Lower leg skin (tissue), 3 donors: ENCODE data around the gene CDC25B.

Experiments
- POLR2A ChIP-seq, 2 donors: fragments of 450-650 bp; IDR thresholded peaks; one replicate each; pipeline ENCODE4 v1.6.1; 2016 to 2017; ENCODE audit warnings: antibody characterized with exemption in 2 of 2, mild to moderate bottlenecking in 1 of 2, moderate library complexity in 1 of 2
- TF ChIP-seq, protein P1 (sequence below), 3 donors: fragments of 450-650 bp; IDR thresholded peaks; one replicate each; pipeline ENCODE4 v1.5.1; 2016; ENCODE audit warnings: antibody characterized with exemption in 3 of 3, mild to moderate bottlenecking in 3 of 3, moderate library complexity in 2 of 3

DNA sequence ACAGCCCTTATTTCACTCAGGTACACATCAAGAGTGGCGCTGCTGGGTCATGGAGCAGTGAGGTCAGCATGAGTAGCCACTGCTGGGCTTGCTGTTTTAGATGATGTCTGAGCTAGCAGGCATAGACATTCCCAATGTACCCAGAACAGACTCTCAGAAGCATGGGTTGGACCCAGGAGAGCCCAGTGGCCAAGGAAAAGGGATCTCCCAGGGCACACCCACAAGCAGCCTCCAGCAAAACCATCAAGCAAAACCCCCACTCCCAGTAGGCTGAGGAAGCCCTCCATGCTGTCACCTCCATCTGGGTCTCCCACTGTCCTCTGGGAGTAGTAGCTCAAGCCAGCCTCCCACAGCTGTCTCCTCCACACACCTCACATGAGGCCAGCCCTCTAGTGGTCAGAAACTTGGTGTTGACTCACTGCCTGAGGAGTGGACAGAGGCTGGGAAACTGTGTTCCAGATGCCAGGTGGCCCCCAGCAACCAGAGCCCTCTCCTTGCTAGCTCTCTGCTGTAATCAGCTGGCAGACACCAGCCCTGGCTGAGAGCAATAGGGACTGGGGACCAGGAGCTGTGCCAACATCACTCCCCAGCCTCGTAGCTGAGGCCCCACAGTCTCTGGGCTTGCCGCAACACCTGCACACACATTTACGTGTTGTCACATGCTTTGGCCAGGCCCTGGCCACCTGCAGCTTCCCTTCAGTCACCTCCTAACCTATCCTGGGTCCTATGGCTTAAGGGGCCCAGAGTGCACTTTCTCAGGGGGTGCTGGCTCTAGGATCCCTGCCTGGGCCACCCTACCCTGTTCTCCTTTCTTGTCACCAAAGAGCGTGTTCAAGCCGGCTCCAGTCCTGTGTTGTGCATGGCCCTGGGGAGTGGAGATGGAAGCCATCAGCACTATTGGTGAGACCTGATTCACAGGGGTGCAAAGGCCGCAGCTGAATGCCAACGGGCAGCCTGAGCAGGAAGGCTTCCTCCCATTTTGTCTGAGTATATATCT, 22.3 kb downstream of the CDC25B start:
- TF ChIP-seq POLR2A (IDR thresholded peaks at IDR 0.05), result no peak
- TF ChIP-seq, protein P1, sequence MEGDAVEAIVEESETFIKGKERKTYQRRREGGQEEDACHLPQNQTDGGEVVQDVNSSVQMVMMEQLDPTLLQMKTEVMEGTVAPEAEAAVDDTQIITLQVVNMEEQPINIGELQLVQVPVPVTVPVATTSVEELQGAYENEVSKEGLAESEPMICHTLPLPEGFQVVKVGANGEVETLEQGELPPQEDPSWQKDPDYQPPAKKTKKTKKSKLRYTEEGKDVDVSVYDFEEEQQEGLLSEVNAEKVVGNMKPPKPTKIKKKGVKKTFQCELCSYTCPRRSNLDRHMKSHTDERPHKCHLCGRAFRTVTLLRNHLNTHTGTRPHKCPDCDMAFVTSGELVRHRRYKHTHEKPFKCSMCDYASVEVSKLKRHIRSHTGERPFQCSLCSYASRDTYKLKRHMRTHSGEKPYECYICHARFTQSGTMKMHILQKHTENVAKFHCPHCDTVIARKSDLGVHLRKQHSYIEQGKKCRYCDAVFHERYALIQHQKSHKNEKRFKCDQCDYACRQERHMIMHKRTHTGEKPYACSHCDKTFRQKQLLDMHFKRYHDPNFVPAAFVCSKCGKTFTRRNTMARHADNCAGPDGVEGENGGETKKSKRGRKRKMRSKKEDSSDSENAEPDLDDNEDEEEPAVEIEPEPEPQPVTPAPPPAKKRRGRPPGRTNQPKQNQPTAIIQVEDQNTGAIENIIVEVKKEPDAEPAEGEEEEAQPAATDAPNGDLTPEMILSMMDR (IDR thresholded peaks at IDR 0.05), result peak in 1 of 3 donors; percentile 75
